HepG2 (cell line): Measurements from ENCODE around the gene TMEM233. TPM values are rescaled to one million over a fixed set of nuclear protein-coding genes. Genes with fewer than 3 reads are reported as not detected.

Experiments
- ATF7 ChIP-seq, 2 experiments: fragments of 450-650 bp in 1 of 2; sonication (generic) in 1 of 2; formaldehyde crosslinking in 1 of 2; IDR thresholded peaks; 2 replicates each; pipeline versions ENCODE4 v1.4.0 to v1.6.1; 2016 to 2020; ENCODE audit warnings: antibody characterized with exemption in 1 of 2, mild to moderate bottlenecking in 1 of 2, missing genetic modification reagents in 1 of 2
- HNRNPUL1 ChIP-seq: fragments of 200-400 bp; formaldehyde crosslinking; IDR thresholded peaks from 2 replicates; pipeline ENCODE4 v1.6.1; 2017; ENCODE audit warnings: low read depth, mild to moderate bottlenecking, low read length, moderate library complexity
- MAFK ChIP-seq, 2 experiments: IDR thresholded peaks in 1 of 2; conservative IDR thresholded peaks in 1 of 2; 2 replicates each; pipeline ENCODE4 v1.6.1; 2011; ENCODE audit warnings: improper control_type of control experiment in 2 of 2, low read length in 2 of 2
- NR2F2 ChIP-seq: IDR thresholded peaks from 2 replicates; pipeline ENCODE4 v1.6.1; 2012; ENCODE audit warnings: low read depth, inconsistent platforms, borderline replicate concordance
- POLR2A ChIP-seq, 2 experiments: IDR thresholded peaks; 2 replicates each; pipeline ENCODE4 v1.6.1; 2011; ENCODE audit warnings: low read depth in 2 of 2, low read length in 2 of 2, mild to moderate bottlenecking in 1 of 2, moderate library complexity in 1 of 2; ENCODE audit not compliant: insufficient read depth in 1 of 2
- RBM39 ChIP-seq: fragments of 200-400 bp; formaldehyde crosslinking; IDR thresholded peaks from one replicate; pipeline ENCODE4 v1.6.1; 2018; ENCODE audit warnings: antibody characterized with exemption, mild to moderate bottlenecking, low read depth, low read length; ENCODE audit not compliant: poor library complexity, severe bottlenecking
- RNF2 ChIP-seq: fragments of 450-650 bp; conservative IDR thresholded peaks from 2 replicates; pipeline ENCODE4 v1.6.1; 2016; ENCODE audit warnings: low read depth
- SMAD1 ChIP-seq: sonication (generic); formaldehyde crosslinking; IDR thresholded peaks from 2 replicates; pipeline ENCODE4 v1.4.0; 2020; ENCODE audit warnings: missing genetic modification reagents, low read depth, mild to moderate bottlenecking, borderline replicate concordance
- SMARCC2 ChIP-seq: fragments of 450-650 bp; IDR thresholded peaks from 2 replicates; pipeline ENCODE4 v1.6.1; 2017; ENCODE audit warnings: antibody characterized with exemption, mild to moderate bottlenecking
- TSC22D2 ChIP-seq: sonication (generic); formaldehyde crosslinking; IDR thresholded peaks from 2 replicates; pipeline ENCODE4 v1.5.1; 2020; ENCODE audit warnings: missing genetic modification reagents, mild to moderate bottlenecking, borderline replicate concordance
- ZNF160 ChIP-seq: sonication (generic); formaldehyde crosslinking; IDR thresholded peaks from 2 replicates; pipeline ENCODE4 v1.8.0; 2022; ENCODE audit warnings: mild to moderate bottlenecking, inconsistent platforms, missing genetic modification reagents
- ZNF263 ChIP-seq: sonication (generic); formaldehyde crosslinking; IDR thresholded peaks from 2 replicates; pipeline ENCODE4 v1.4.0; 2020; ENCODE audit warnings: missing genetic modification reagents
- ZNF547 ChIP-seq: sonication (generic); formaldehyde crosslinking; IDR thresholded peaks from 2 replicates; pipeline ENCODE4 v1.5.1; 2020; ENCODE audit warnings: mild to moderate bottlenecking, missing genetic modification reagents
- ZNF572 ChIP-seq: sonication (generic); formaldehyde crosslinking; IDR thresholded peaks from 2 replicates; pipeline ENCODE4 v1.5.1; 2020; ENCODE audit warnings: mild to moderate bottlenecking, missing genetic modification reagents
- ZSCAN9 ChIP-seq: IDR thresholded peaks from 2 replicates; pipeline ENCODE4 v1.6.1; 2016; ENCODE audit warnings: borderline replicate concordance
- polyA plus RNA-seq, 8 experiments: library from polyadenylated mRNA; depleted of rRNA in 3 of 8; stranded (reverse) in 7 of 8; unstranded in 1 of 8; fragments of >200 nt; fragmentation: Illumina TruSeq in 4 of 8; extraction: Trizol in 4 of 8; gene quantifications; 2 replicates each; pipeline versions ENCODE4 v1.2.1 to v1.2.3, GENCODE V29; 2011 to 2016; ENCODE audit warnings: low read depth in 4 of 8, missing spikeins in 1 of 8, mixed read lengths in 1 of 8; ENCODE audit not compliant: insufficient read depth in 1 of 8
- total RNA-seq, 5 experiments: library from RNA; depleted of rRNA; stranded (reverse); fragments of >200 nt; fragmentation: Illumina TruSeq; extraction: Trizol; gene quantifications; 2 replicates each; pipeline ENCODE4 v1.2.3, GENCODE V29; 2016; ENCODE audit warnings: low read depth in 1 of 5
- TF ChIP-seq, protein P1 (sequence below): sonication (generic); formaldehyde crosslinking; IDR thresholded peaks from 2 replicates; pipeline ENCODE4 v1.4.0; 2020; ENCODE audit warnings: missing genetic modification reagents
- TF ChIP-seq, protein P2 (sequence below), 2 experiments: IDR thresholded peaks; 2 replicates each; pipeline ENCODE4 v1.6.1; 2011 to 2012; ENCODE audit warnings: low read length in 2 of 2, borderline replicate concordance in 1 of 2, low read depth in 1 of 2, mild to moderate bottlenecking in 1 of 2, moderate library complexity in 1 of 2
- TF ChIP-seq, protein P3 (sequence below): sonication (generic); formaldehyde crosslinking; IDR thresholded peaks from 2 replicates; pipeline ENCODE4 v1.4.0; 2020; ENCODE audit warnings: mild to moderate bottlenecking, missing genetic modification reagents
- TF ChIP-seq, protein P4 (sequence below): sonication (generic); formaldehyde crosslinking; IDR thresholded peaks from 2 replicates; pipeline ENCODE4 v1.9.0; 2022; ENCODE audit warnings: missing genetic modification reagents, mild to moderate bottlenecking, borderline replicate concordance

TMEM233 gene
- total and polyA plus RNA-seq, 2 of the 13 experiments (the other 11 are each of a cell fraction or from before 2014, with no cell fraction given): 0.03 TPM; not detected in 1

DNA sequence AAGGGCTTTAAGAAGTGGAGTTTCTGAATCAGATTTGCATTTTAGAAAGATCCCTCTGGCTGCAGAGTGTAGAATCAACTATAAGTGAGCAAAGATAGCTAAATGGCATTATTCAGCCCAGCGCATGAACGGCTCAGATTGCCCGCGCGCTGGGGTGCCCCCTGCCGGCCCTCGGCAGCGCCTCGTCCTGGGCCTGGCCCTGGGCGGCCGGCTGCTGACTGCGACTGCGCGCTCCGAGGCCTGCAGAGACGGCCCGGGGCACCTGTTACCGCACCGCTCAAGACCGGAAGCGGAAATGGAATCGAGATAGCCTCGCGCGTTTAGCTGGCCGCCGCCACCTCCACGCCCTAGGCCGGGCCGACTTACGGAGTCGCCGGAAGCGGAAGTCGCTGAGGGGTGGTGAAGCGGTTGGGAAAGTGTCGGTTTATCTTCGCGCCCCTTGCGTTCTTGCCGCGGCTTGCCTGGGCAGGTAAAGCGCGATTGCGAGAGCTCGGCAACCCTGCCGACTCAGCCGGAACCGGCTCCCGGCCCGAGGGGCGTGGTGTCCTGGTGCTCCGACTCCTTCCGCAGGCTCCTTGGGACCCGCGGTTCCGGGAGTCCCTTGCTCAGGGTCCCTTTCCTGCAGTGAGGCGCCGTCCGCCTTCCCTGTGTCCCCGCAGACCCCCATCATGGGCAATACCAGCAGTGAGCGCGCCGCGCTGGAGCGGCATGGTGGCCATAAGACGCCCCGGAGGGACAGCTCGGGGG is 74.2 kb downstream of the TMEM233 start, which contains the start of gene PRKAB1 (continued):
- TF ChIP-seq, protein P1, sequence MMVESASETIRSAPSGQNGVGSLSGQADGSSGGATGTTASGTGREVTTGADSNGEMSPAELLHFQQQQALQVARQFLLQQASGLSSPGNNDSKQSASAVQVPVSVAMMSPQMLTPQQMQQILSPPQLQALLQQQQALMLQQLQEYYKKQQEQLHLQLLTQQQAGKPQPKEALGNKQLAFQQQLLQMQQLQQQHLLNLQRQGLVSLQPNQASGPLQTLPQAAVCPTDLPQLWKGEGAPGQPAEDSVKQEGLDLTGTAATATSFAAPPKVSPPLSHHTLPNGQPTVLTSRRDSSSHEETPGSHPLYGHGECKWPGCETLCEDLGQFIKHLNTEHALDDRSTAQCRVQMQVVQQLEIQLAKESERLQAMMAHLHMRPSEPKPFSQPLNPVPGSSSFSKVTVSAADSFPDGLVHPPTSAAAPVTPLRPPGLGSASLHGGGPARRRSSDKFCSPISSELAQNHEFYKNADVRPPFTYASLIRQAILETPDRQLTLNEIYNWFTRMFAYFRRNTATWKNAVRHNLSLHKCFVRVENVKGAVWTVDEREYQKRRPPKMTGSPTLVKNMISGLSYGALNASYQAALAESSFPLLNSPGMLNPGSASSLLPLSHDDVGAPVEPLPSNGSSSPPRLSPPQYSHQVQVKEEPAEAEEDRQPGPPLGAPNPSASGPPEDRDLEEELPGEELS (CRISPR knock-in tag): peak; percentile 53; the same call in 1 of the 2 replicates
- TF ChIP-seq POLR2A (IDR thresholded peaks at IDR 0.05; ENCODE audit: insufficient read depth in 1 of 2, low read depth in 2 of 2, low read length in 2 of 2) (peak; percentile 77 to 80), TSC22D2 (CRISPR knock-in tag) (peak; percentile 81), ZNF263 (CRISPR knock-in tag) (no peak), RBM39 (no peak), SMAD1 (CRISPR knock-in tag) (peak; percentile 78; the same call in 1 of the 2 replicates), RNF2 (no peak; the same call in 1 of the 2 replicates), ATF7 (IDR thresholded peaks at IDR 0.05) (no peak), ATF7 (CRISPR knock-in tag; IDR thresholded peaks at IDR 0.05) (no peak), HNRNPUL1 (peak; percentile 32; the same call in 1 of the 2 replicates), ZNF160 (CRISPR knock-in tag) (0 out of 2 replicates have a peak, but pooled peaks have one; percentile 51), ZNF547 (peak; percentile 53; the same call in 1 of the 2 replicates), NR2F2 (no peak; the same call in 1 of the 2 replicates), ZNF572 (CRISPR knock-in tag) (peak; percentile 73; the same call in 1 of the 2 replicates), SMARCC2 (no peak), ZSCAN9 (peak; percentile 63; the same call in 1 of the 2 replicates), MAFK (conservative IDR thresholded peaks at IDR 0.05 in 1 of 2, IDR thresholded peaks at IDR 0.05 in 1 of 2; ENCODE audit: low read length in 2 of 2) (no peak; a peak in 1 of 4 replicates)
- TF ChIP-seq, protein P2, sequence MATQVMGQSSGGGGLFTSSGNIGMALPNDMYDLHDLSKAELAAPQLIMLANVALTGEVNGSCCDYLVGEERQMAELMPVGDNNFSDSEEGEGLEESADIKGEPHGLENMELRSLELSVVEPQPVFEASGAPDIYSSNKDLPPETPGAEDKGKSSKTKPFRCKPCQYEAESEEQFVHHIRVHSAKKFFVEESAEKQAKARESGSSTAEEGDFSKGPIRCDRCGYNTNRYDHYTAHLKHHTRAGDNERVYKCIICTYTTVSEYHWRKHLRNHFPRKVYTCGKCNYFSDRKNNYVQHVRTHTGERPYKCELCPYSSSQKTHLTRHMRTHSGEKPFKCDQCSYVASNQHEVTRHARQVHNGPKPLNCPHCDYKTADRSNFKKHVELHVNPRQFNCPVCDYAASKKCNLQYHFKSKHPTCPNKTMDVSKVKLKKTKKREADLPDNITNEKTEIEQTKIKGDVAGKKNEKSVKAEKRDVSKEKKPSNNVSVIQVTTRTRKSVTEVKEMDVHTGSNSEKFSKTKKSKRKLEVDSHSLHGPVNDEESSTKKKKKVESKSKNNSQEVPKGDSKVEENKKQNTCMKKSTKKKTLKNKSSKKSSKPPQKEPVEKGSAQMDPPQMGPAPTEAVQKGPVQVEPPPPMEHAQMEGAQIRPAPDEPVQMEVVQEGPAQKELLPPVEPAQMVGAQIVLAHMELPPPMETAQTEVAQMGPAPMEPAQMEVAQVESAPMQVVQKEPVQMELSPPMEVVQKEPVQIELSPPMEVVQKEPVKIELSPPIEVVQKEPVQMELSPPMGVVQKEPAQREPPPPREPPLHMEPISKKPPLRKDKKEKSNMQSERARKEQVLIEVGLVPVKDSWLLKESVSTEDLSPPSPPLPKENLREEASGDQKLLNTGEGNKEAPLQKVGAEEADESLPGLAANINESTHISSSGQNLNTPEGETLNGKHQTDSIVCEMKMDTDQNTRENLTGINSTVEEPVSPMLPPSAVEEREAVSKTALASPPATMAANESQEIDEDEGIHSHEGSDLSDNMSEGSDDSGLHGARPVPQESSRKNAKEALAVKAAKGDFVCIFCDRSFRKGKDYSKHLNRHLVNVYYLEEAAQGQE (IDR thresholded peaks at IDR 0.05; ENCODE audit: borderline replicate concordance in 1 of 2, low read depth in 1 of 2, low read length in 2 of 2): no peak; a peak in 1 of 4 replicates
- TF ChIP-seq, protein P3, sequence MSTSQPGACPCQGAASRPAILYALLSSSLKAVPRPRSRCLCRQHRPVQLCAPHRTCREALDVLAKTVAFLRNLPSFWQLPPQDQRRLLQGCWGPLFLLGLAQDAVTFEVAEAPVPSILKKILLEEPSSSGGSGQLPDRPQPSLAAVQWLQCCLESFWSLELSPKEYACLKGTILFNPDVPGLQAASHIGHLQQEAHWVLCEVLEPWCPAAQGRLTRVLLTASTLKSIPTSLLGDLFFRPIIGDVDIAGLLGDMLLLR (CRISPR knock-in tag): peak; percentile 90
- TF ChIP-seq, protein P4, sequence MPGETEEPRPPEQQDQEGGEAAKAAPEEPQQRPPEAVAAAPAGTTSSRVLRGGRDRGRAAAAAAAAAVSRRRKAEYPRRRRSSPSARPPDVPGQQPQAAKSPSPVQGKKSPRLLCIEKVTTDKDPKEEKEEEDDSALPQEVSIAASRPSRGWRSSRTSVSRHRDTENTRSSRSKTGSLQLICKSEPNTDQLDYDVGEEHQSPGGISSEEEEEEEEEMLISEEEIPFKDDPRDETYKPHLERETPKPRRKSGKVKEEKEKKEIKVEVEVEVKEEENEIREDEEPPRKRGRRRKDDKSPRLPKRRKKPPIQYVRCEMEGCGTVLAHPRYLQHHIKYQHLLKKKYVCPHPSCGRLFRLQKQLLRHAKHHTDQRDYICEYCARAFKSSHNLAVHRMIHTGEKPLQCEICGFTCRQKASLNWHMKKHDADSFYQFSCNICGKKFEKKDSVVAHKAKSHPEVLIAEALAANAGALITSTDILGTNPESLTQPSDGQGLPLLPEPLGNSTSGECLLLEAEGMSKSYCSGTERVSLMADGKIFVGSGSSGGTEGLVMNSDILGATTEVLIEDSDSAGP (CRISPR knock-in tag): peak; percentile 87; the same call in 1 of the 2 replicates
